K562 (cell line): Measurements from ENCODE around the gene YEATS2. TPM values are rescaled to one million over a fixed set of nuclear protein-coding genes. Genes with fewer than 3 reads are reported as not detected.

Source experiments
- ATAC-seq: fragments of 200-7000 bp; cut with Tn5 transposase; 3 replicates; pipeline ENCODE4 v1.9.1; 2020; ENCODE audit warnings: moderate library complexity
- BruUV-seq: library from RNA; stranded (reverse); fragments of 400-500 nt; replicated peaks from 2 replicates; lab custom pipeline; 2021; lab: Mats Ljungman, UMichigan
- CTCF ChIA-PET: fragments of 300-600 bp; formaldehyde crosslinking; extraction: SDS; loops from one replicate; lab custom pipeline; 2021; ENCODE audit warnings: low intra/inter-chr PET ratio; lab: Yijun Ruan, JAX
- POLR2A ChIA-PET: fragments of 300-600, 350-650 bp; sonication (Branson Sonifier 250); formaldehyde crosslinking; extraction: SDS; loops from one replicate; lab custom pipeline; 2021; ENCODE audit warnings: antibody characterized with exemption, inconsistent platforms; lab: Yijun Ruan, JAX
- DNase-seq, 4 experiments: peaks; one replicate each; pipeline versions ENCODE4 v3.0.0 to v3.0.0-alpha.2; 2011 to 2018; ENCODE audit warnings: low spot score in 3 of 4, mixed read lengths in 3 of 4; ENCODE audit errors: extremely low read depth in 1 of 4
- FAIRE-seq: peaks from 2 replicates; lab custom pipeline; 2011; peaks lifted over from hg19 to GRCh38; lab: Jason Lieb, UNC
- H2AFZ ChIP-seq: 2 replicates; pipeline ENCODE4 v1.6.0; 2011; ENCODE audit warnings: low read depth, low read length, control low read depth, inconsistent platforms
- H3K27ac ChIP-seq: fragments of 200-600 bp; 3 replicates; pipeline ENCODE4 v1.8.0; 2011; ENCODE audit warnings: low read depth, mild to moderate bottlenecking, control low read depth, inconsistent platforms, low read length, moderate library complexity, mixed read lengths; ENCODE audit errors: extremely low read depth
- H3K27me3 ChIP-seq, 2 experiments: fragments of 300-600 bp in 1 of 2; 2 replicates in 1 of 2; 3 replicates in 1 of 2; pipeline versions ENCODE4 v1.6.0 to v1.8.0; 2011; ENCODE audit warnings: inconsistent platforms in 2 of 2, low read length in 2 of 2, mild to moderate bottlenecking in 1 of 2, mixed read lengths in 1 of 2, moderate library complexity in 1 of 2; ENCODE audit not compliant: control insufficient read depth in 2 of 2, insufficient read depth in 2 of 2
- H3K36me3 ChIP-seq: fragments of 300-600 bp; 3 replicates; pipeline ENCODE4 v1.8.0; 2011; ENCODE audit warnings: mild to moderate bottlenecking, low read length, inconsistent platforms; ENCODE audit not compliant: control insufficient read depth, insufficient read depth
- H3K4me1 ChIP-seq, 2 experiments: fragments of 200-600 bp in 1 of 2; replicated peaks in 1 of 2; 2 replicates in 1 of 2; 3 replicates in 1 of 2; pipeline versions ENCODE4 v1.5.1 to v1.8.0; 2011; ENCODE audit warnings: inconsistent platforms in 2 of 2, low read length in 2 of 2, mild to moderate bottlenecking in 1 of 2, mixed read lengths in 1 of 2, moderate library complexity in 1 of 2; ENCODE audit not compliant: control insufficient read depth in 2 of 2, insufficient read depth in 2 of 2
- H3K4me2 ChIP-seq: 2 replicates; pipeline ENCODE4 v1.6.1; 2011; ENCODE audit warnings: low read length, control low read depth, inconsistent platforms, mixed read lengths; ENCODE audit not compliant: insufficient read depth
- H3K4me3 ChIP-seq: fragments of 200-600 bp; sonication (generic), shearing (Covaris generic); 2 replicates; pipeline ENCODE4 v1.5.1; 2016; ENCODE audit warnings: control low read depth, inconsistent platforms
- H3K79me2 ChIP-seq: fragments of 200-600 bp; 3 replicates; pipeline ENCODE4 v1.8.0; 2011; ENCODE audit warnings: low read length, inconsistent platforms; ENCODE audit not compliant: control insufficient read depth, insufficient read depth
- H3K9ac ChIP-seq, 2 experiments: 2 replicates each; pipeline versions ENCODE4 v1.6.0 to v1.6.1; 2011; ENCODE audit warnings: low read depth in 2 of 2, low read length in 2 of 2, control low read depth in 1 of 2, inconsistent platforms in 1 of 2, mild to moderate bottlenecking in 1 of 2, mixed read lengths in 1 of 2; ENCODE audit not compliant: insufficient read depth in 1 of 2
- H3K9me1 ChIP-seq: one replicate; pipeline ENCODE4 v1.6.0; 2011; ENCODE audit warnings: inconsistent platforms, mild to moderate bottlenecking, low read length, moderate library complexity; ENCODE audit not compliant: control insufficient read depth, insufficient read depth
- H3K9me3 ChIP-seq: replicated peaks from 2 replicates; pipeline ENCODE4 v1.5.1; 2011; ENCODE audit warnings: low read depth, low read length, inconsistent platforms; ENCODE audit not compliant: control insufficient read depth, insufficient read depth
- H4K20me1 ChIP-seq: replicated peaks from 2 replicates; pipeline ENCODE4 v1.6.1; 2011; ENCODE audit warnings: low read length, inconsistent platforms, mixed read lengths; ENCODE audit not compliant: control insufficient read depth, insufficient read depth
- FOXJ2 ChIP-seq: fragments of 200-800 bp; sonication (Bioruptor generic); IDR thresholded peaks from 2 replicates; pipeline ENCODE4 v1.6.1; 2016; ENCODE audit warnings: missing genetic modification characterization, missing compliant biosample characterization
- HSF4 ChIP-seq: fragments of 250-450 bp; sonication (Bioruptor Pico); IDR thresholded peaks from 2 replicates; pipeline ENCODE4 v2.1.2; 2022; ENCODE audit warnings: mild to moderate bottlenecking, moderate library complexity, borderline replicate concordance
- NR3C1 ChIP-seq: sonication (generic); formaldehyde crosslinking; IDR thresholded peaks from 2 replicates; pipeline ENCODE4 v1.8.1; 2022; ENCODE audit warnings: missing genetic modification reagents
- POLR2G ChIP-seq: fragments of 200-400 bp; formaldehyde crosslinking; IDR thresholded peaks from 2 replicates; pipeline ENCODE4 v1.6.1; 2017; ENCODE audit warnings: low read depth, mild to moderate bottlenecking, antibody characterized with exemption, low read length, moderate library complexity
- RAD21 ChIP-seq, 2 experiments: fragments of 250-450 bp in 1 of 2; fragments of 450-650 bp in 1 of 2; sonication (Bioruptor Pico) in 1 of 2; formaldehyde crosslinking in 1 of 2; IDR thresholded peaks in 1 of 2; conservative IDR thresholded peaks in 1 of 2; 2 replicates each; pipeline versions ENCODE4 v1.4.0 to v1.8.0; 2020 to 2022; ENCODE audit warnings: mild to moderate bottlenecking in 2 of 2, moderate library complexity in 1 of 2
- ZC3H11A ChIP-seq: IDR thresholded peaks from 2 replicates; pipeline ENCODE4 v1.6.1; 2012; ENCODE audit warnings: low read depth, low read length, improper control_type of control experiment
- WGBS: fragments of 100-300 bp; shearing (Covaris generic); methylation state at CpG from one replicate; pipeline ENCODE4 v1.1.6; 2016; ENCODE audit warnings: low coverage, mixed read lengths; ENCODE audit not compliant: insufficient coverage; ENCODE audit errors: missing lambda C conversion rate; 5-methylcytosine and 5-hydroxymethylcytosine counted together
- in situ Hi-C: fragments of 300-500 bp; cut with MboI; formaldehyde crosslinking; loops from 4 replicates; pipeline ENCODE4 v1.15.0; 2018; ENCODE audit warnings: inconsistent platforms, mixed read lengths
- intact Hi-C: fragments of 100-400 bp; cut with micrococcal nuclease; formaldehyde crosslinking; loops from 2 replicates; pipeline ENCODE4 v1.14.2; 2022
- polyA plus RNA-seq, 8 experiments: library from polyadenylated mRNA; depleted of rRNA in 4 of 8; stranded (reverse) in 5 of 8; unstranded in 3 of 8; fragments of >200 nt; fragmentation: Nextera tagmentation in 2 of 8; fragmentation: Illumina TruSeq in 1 of 8; extraction: Ambion mirVana in 2 of 8; extraction: Trizol in 1 of 8; gene quantifications; 2 replicates each; pipeline versions ENCODE4 v1.2.1 to v1.2.3, GENCODE V29; 2011 to 2014; ENCODE audit warnings: inconsistent platforms in 1 of 8, missing spikeins in 1 of 8
- total RNA-seq, 7 experiments: library from RNA; depleted of rRNA in 6 of 7; stranded (reverse); fragments of >200 nt in 6 of 7; fragmentation: Illumina TruSeq in 2 of 7; extraction: Trizol in 2 of 7; gene quantifications; 2 replicates each; pipeline versions ENCODE4 v1.2.1 to v1.2.3, GENCODE V29; 2011 to 2021; ENCODE audit warnings: low replicate concordance in 1 of 7

YEATS2 gene
- total and polyA plus RNA-seq, 9 of the 15 experiments (the other 6 are each of a cell fraction or from before 2014, with no cell fraction given), result 1.8 to 35.2 (median 19.0) TPM

DNA sequence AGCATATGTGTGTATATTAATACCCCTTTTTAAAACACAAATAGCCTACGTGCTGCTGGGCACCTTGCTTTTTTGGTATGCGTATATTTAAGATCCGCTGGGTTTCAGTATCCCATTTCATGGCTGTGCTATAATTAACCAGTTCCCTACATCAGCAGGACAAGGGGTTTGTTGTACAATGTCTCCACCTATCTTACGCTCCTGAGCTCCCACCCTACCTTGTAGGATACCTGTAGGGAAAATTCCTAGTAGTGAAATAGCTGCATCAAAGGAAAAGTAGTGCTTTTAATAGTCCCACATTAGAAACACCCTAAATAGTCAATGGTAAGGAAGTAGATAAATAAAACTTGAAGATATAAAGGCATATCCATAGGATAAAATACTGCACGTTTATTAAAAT lies 126.4 kb downstream of the YEATS2 start:
- in situ Hi-C loops, result no loop called here
- Histone ChIP-seq H3K79me2 (no peaks in the 10 kb centered on the region), H3K9me3 (no peaks in the 10 kb centered on the region), H3K4me1 (peaks cover 0 to 4% of the 10 kb centered on the region in 2 experiments; a peak in 2 of 5 replicates), H3K9me1 (peaks cover 5% of the 10 kb centered on the region), H2AFZ (no peak overlapping the region), H3K27me3 (no peaks in the 10 kb centered on the region), H3K36me3 (peaks cover 12% of the 10 kb centered on the region; the same call in 1 of the 3 replicates), H3K27ac (no peak overlapping the region), H3K9ac (no peak overlapping the region), H4K20me1 (no peaks in the 10 kb centered on the region), H3K4me3 (no peak overlapping the region), H3K4me2 (no peak overlapping the region)
- POLR2A ChIA-PET, result no interaction called here
- intact Hi-C loops, result no loop called here
- DNase-seq, result no peak
- WGBS, result 65% methylated on average over 5 of the region's 5 CpGs
- BruUV-seq, result no TSS peak
- CTCF ChIA-PET, result no interaction called here
- no peak for ATAC-seq
- TF ChIP-seq NR3C1, result no peak
- no peak for TF ChIP-seq ZC3H11A
- peak in 1 of 2 experiments; percentile 24; a peak in 1 of 4 replicates for TF ChIP-seq RAD21 (CRISPR knock-in tag; conservative IDR thresholded peaks at IDR 0.05 in 1 of 2, IDR thresholded peaks at IDR 0.05 in 1 of 2)
- no peak for FAIRE-seq

DNA sequence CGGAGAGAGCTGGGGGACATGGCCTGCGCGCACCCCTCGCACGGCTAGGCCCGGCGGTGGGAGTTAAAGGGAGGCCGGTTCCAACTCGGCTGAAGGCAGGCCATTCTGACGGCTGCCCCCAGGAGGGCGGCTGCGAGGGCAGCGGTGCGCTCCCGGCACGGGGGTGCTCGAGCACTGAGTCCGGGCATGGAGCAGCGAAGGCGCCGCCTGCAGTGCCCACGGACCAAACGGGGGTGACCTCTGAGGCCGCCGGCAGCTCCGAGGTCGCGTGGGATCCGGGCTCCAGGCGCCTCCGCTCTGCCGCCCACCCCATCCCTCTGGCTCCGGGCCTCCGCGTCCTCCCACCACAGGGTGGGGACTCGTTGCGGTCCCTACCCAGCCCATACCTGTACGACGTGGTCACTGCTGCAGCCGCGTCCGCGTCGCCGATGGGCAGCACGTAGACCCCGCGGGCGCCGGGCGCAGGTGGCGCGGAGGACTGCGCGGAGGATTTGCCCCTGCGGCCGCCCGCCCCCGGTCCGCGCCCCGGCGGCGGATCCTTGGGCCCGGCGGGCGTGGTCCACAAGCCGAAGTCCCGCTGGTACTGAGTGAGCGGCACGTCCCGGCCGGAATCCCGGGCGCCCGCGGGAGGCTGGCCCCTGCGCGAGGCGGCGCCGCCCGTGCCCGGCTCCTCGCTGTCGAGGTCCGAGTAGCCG lies 127.3 kb downstream of the YEATS2 start:
- Histone ChIP-seq H3K4me2 (no peak overlapping the region), H3K27ac (no peak overlapping the region), H3K9me3 (no peaks in the 10 kb centered on the region), H3K4me1 (no peaks in the 10 kb centered on the region; a peak in 1 of 5 replicates), H4K20me1 (no peaks in the 10 kb centered on the region), H3K36me3 (peaks cover 21% of the 10 kb centered on the region; the same call in 1 of the 3 replicates), H3K9ac (no peak overlapping the region), H3K27me3 (no peaks in the 10 kb centered on the region), H3K9me1 (peaks cover 4% of the 10 kb centered on the region), H3K79me2 (no peaks in the 10 kb centered on the region), H2AFZ (no peak overlapping the region), H3K4me3 (no peak overlapping the region)
- ChIA-PET POLR2A (interaction anchor here (2.6 kb wide), 1 partner anchor 19 kb away, joined by 8 read pairs; no protein-coding TSS in a partner anchor), CTCF (no interaction called here)
- in situ Hi-C loops, result no loop called here
- intact Hi-C loops, result no loop called here
- no TSS peak for BruUV-seq
- WGBS, result 96% methylated on average over 10 of the region's 88 CpGs
- FAIRE-seq (no peak), ATAC-seq (no peak), DNase-seq (no peak)
- TF ChIP-seq FOXJ2 (no peak), HSF4 (CRISPR knock-in tag) (no peak), POLR2G (0 out of 2 replicates have a peak, but pooled peaks have one; percentile 24)
